ENCODE data around the gene FUCA2.

FUCA2 gene

GRCh38 chr6:143510991-143511891 lies at the start of gene FUCA2:
Gene FUCA2, minus strand, starts transcription at chr6:143511720. Its CDS starts 86 bp downstream, at chr6:143511634.
- peak; percentile 81 to 82 for DNase-seq

GRCh38 chr6:143561105-143561704 lies 49.7 kb upstream of the FUCA2 start:
- DNase-seq, result no peak

- no peak for DNase-seq
These were observed 47.6 kb upstream of the FUCA2 start for GRCh38 chr6:143559051-143559660.

GRCh38 chr6:143556529-143556928 lies 45.0 kb upstream of the FUCA2 start:
- DNase-seq, result no peak

GRCh38 chr6:143555582-143555981 lies 44.1 kb upstream of the FUCA2 start:
- no peak for DNase-seq

- no peak for DNase-seq
These were observed 43.6 kb upstream of the FUCA2 start for GRCh38 chr6:143555071-143555492.

GRCh38 chr6:143553337-143553736 lies 41.8 kb upstream of the FUCA2 start:
- DNase-seq, result no peak

- no peak for DNase-seq
These were observed 38.4 kb upstream of the FUCA2 start for GRCh38 chr6:143549949-143550268.

- no peak for DNase-seq
These were observed 37.9 kb upstream of the FUCA2 start for GRCh38 chr6:143549221-143549948.

- no peak for DNase-seq
These were observed 35.1 kb upstream of the FUCA2 start for GRCh38 chr6:143546599-143546998.

GRCh38 chr6:143545976-143546547 lies 34.5 kb upstream of the FUCA2 start:
- DNase-seq, result no peak

- DNase-seq, result no peak
These were observed 33.6 kb upstream of the FUCA2 start for GRCh38 chr6:143545165-143545564.

- DNase-seq, result no peak
These were observed 32.6 kb upstream of the FUCA2 start for GRCh38 chr6:143544011-143544696.

GRCh38 chr6:143543435-143543834 lies 31.9 kb upstream of the FUCA2 start:
- no peak for DNase-seq

- peak; percentile 44 to 49 for DNase-seq
These were observed 31.4 kb upstream of the FUCA2 start for GRCh38 chr6:143542888-143543287.

- no peak for DNase-seq
These were observed 28.7 kb upstream of the FUCA2 start for GRCh38 chr6:143540192-143540591.

- DNase-seq, result no peak
These were observed 28.2 kb upstream of the FUCA2 start for GRCh38 chr6:143539734-143540133.

- DNase-seq, result no peak
These were observed 27.6 kb upstream of the FUCA2 start for GRCh38 chr6:143539106-143539505.

GRCh38 chr6:143538374-143538773 lies 26.9 kb upstream of the FUCA2 start:
- no peak for DNase-seq

- peak; percentile 68 to 78 for DNase-seq
These were observed 25.6 kb upstream of the FUCA2 start for GRCh38 chr6:143536866-143537691.

GRCh38 chr6:143536461-143536865 lies 24.9 kb upstream of the FUCA2 start:
- peak; percentile 37 to 51 for DNase-seq
